Stimulated activated CD8-positive, alpha-beta memory T cell treated with anti-CD3 and anti-CD28 coated beads, Interleukin-2, amount 100 ng/mL, for 1 hour (primary cell): ENCODE measurements around the gene SLC16A10.
"Not testable (repeated sequence)": the region's sequence is repeated elsewhere in the genome, so short reads cannot be mapped to it uniquely, and the experiment has no call there.

ENCODE experiments used
- DNase-seq, 2 donors: peaks; one replicate each; pipeline ENCODE4 v3.0.0-alpha.2; 2020; ENCODE audit warnings: low read depth in 2 of 2

Gene SLC16A10

DNA sequence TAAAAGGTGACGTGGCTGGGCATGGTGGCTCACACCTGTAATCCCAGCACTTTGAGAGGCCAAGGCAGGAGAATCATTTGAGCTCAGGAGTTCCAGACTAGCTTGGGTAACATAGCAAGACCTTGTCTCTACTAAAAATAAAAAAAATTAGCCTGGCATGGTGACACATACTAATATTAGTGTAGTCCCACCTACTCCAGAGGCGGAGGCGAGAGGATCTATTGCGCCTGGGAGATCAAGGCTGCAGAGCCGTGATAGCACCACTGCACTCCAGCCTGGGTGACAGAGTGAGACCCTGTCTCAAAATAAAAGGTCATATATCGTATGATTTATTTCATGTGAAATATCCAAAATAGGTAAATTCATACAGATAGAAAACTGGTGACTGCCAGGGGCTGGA lies 132.5 kb downstream of the SLC16A10 start:
- no peak for DNase-seq

DNA sequence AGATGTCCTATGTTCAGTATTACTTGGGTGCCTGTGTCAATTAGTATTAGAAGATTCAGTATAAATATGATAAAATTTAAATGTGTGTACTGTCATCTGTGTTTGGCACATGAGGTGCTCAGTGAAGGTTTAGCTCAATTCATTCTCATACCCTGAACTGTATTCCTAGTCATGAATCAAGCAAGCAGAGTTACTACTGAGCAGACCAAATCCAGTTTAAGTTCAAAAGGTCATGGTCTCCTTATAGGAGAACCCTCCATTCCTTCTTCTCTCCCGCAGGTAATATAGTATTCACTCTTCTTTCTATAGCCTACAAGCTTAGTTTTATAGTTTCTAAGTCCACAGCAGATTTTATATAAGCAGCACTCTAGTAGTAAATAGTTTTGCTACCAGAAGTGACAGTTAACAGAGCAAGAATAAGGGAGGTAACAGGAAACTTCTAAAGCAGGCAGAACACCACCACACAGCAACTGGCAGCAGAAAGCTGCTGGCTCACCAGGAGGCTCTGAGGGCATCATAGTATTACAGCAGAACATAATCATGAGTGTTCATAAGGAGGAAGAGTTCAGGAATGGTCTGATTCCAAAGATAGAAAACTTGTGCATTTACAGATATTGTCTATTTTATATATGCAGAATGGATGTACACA lies 133.2 kb downstream of the SLC16A10 start:
- DNase-seq, result no peak

DNA sequence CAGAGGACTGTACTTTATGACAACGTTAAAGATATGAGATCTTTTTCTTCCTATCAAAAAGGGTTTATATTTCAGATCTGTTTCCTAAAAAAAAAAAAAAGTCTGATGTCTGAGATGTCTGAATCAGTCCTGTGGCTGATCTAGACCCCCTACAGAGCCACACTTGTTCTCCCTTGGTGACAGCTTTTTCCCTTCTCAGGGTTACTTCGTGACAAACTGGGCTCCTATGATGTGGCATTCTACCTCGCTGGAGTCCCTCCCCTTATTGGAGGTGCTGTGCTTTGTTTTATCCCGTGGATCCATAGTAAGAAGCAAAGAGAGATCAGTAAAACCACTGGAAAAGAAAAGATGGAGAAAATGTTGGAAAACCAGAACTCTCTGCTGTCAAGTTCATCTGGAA lies 134.5 kb downstream of the SLC16A10 start:
- DNase-seq, result no peak

DNA sequence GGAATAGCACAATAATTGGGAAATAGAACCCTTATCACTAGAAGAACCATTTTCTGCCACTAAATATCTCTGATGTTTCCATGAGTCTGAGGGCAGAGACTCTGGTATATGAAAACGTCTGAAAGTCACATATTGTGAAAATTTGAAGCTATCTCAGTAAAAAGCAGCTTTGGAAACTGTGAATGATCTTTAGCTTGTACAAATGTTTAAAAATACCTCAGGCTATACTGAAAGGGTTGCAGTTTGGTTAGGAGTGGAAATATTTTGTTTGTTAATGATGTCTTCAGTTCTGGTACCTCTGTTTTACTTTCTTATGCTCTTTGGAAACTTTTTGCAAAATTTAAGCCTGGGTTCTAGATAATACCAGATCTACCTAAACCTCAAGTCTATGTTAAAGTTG lies 135.0 kb downstream of the SLC16A10 start:
- DNase-seq, result no peak

DNA sequence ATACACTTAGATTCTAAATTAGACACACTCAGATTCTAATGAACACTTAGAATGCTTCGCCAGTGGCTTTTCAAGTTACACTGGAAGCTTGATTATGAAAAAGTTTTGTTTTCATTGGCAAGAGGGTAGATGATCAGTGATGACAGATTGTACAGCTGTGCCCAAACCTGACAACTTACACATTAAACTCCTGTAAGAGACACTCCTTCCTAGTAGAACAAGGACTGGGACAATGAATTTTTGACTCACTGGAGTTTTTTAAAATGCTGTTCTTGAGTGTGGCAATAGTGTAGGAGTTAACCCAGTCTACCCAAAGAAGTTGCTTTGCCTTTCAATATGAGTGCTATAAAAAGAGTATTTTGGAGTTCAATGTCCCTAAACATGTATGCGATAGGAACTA lies 140.8 kb downstream of the SLC16A10 start:
- no peak for DNase-seq

DNA sequence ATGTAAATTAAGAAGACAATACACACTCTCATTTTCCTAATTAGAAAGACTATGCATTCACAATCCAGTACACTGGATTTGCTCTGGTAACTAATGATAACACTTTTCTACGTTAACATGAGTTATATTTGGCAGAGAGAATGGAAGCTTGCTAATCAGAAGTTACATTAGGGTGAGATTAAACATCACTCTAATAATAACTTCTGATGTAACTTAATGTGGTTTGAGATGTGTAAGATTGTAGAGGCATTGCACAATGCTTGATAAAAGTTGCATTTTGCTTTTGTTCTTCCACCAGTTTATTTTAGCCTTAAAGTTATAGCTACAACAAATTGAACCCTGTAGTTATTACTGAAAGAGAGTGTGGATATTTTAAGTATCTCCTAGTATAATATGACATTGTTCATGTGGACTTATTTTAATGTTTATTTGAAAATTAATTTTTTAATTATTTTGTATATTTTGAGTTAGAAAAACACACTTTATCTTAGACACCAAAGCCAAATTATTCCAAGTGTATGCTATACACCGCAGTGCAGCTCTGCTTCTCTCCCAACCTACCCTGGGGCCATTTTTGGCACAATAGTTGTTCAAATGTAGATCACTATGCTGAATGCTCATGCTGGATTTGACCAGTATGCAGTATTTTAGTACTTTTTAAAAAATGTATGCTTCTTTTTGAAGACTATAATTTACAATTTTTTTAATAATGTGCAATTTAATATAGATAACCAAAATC lies 143.2 kb downstream of the SLC16A10 start:
- DNase-seq, result no peak

DNA sequence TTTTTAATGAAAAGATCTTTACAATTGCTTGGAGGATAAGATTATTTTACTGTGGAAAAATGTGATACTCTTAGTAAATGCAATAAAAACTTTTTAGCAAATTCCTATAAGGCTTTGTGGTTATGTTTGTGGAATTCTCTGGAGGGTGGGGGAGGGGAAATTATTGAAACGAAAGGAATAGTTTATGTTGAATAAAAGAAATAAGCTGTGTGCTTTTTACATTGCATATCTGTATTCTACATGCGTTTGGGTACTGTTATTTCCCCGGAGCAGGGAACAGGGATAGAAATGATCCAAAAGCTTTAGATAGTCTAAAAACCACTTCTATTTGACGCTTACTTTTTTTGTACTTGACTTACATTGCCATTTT lies 143.8 kb downstream of the SLC16A10 start:
- no peak for DNase-seq

DNA sequence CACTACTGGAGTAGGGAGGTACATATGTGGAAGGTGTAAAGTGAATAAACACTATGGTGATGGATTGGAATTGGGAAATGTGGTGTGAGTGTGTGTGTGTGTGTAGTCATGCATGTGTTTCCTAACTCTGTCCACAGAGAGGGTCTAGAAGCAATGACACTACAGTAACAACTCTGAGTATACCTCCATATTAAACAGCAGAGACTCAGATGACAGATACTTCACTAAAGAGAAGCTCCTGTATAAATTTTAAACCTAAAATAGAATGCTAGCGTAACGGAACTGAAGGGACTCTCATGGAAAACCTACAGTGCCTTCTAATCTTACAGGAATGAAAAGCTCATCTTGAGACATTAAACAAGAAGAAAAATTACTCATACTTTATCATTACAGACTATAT lies 150.5 kb downstream of the SLC16A10 start:
- no peak for DNase-seq

DNA sequence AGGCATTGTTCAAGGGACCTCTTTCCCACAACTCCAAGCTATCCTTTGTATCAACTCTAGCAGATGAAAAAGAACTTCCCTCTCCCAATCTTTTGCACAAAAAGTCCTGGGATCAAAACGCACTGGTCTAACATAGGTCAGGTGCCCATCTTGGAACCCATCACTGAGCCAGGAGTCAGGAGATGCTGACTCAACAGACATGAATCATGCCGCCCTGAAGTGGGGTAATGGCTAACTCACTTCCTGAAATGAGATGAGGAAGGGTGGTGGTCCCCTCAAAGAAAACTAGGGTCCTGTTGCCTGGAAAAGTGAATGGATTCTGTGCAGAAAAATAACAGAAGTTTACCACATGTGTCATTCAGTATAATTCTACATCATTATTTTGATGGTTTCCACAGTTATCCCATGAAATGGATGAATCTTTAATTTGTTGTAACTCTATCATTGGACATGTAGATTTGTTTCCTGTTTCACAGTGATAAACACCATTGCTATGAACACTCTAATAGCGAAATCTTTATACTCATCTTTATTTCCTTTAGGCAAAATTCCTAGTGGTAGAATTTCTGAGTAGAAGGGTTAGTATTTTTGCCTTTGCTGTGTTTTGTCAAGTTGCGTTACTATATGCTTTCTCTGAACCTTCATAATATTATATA lies 151.3 kb downstream of the SLC16A10 start:
- DNase-seq, result no peak

DNA sequence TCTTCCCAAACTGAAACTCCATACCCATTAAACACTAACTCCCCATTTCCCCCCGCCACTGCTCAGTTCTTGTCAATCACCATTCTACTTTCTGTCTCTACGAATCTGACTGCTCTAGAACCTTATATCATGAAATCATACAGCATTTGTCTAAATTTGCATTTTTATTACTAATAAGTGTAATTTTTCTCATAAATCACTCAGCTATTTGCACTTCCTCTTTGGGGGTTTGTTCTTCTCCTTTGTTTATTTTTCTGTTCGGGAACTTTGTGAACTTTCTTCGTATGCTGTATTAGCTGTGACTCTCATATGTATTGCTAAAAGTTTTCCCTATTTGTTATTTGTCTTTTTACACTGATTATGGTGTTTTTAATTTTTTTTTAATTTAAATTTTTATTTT lies 152.2 kb downstream of the SLC16A10 start:
- DNase-seq, result no peak

DNA sequence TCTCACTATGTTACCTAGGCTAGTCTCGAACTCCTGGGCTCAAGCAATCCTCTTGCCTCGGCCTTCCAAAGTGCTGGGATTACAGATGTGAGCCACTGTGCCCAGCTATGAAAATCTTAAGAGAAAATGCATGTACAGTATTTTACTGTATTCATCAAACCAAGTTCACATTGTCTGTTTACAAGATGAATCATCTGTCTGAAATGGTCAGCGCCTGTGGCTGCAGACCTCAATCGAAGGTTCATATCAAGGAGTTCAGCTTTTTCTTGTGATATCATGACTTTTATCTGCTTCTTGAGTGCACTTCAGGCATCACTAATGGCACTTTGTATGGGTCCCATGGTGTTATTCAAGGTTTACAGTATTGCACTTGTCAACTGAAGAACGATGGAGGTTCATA lies 155.1 kb downstream of the SLC16A10 start:
- no peak for DNase-seq

DNA sequence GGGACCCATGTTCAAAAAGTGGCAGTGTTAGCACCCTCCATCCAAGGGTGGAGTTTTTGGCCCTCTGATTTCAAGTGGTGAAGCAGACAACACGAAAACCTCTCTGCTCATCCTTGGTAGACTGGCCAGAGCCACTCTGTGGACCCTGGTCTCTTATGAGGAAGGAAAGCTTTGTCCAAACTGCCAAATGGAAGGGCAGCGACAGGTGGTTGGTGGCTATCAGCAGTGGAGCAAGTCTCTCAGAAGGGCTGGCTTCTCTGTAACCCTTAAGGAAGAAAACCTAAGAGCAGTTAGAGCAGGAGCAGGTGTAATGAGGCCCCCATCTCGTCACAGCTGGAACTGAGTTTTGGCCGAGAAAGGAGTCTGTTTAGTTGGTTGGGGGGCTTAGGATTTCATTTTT lies 155.8 kb downstream of the SLC16A10 start:
- no peak for DNase-seq

DNA sequence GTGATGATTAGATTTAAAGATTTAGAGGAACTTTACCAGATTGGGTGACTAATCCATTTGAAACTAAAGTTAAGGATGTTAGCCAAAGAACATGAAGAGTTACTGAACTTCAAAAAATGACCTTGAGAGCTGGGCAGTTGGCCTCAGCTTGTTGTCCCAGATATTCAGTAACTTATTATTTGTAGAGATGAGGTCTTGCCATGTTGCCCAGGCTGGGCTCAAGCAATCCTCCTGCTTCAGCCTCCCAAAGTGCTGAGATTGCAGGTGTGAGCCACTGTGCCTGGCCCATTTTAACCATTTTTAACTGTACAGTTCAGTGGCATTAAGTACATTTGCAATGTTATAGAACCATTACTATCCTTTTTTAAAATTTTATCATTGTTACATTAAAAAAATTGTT lies 161.5 kb downstream of the SLC16A10 start:
- no peak for DNase-seq

DNA sequence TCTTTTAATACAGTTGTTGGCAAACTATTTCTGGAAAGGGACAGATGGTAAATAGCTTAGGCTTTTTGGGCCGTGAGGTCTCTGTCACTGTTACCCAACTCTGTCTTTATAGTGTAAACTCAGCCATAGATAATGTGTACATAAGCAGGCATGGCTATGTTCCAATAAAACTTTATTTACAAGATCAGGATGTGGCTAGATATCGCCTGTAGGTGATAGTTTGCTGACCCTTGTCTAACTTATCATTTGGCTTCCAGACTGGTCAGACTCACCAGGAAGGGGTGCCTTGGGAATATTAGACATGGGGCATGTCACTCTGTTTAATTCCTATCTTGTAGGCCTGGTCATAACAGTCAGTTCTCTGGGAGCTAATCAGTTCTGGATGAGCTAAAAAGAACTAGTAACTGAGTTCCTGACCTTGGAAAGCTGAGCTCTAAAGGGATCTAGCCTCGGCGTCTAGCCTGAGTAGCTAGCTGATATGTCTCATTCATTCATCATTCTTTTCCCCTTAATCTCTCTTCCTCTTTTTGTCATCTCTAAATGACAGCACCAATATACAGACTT lies 163.6 kb downstream of the SLC16A10 start:
- DNase-seq, result no peak

DNA sequence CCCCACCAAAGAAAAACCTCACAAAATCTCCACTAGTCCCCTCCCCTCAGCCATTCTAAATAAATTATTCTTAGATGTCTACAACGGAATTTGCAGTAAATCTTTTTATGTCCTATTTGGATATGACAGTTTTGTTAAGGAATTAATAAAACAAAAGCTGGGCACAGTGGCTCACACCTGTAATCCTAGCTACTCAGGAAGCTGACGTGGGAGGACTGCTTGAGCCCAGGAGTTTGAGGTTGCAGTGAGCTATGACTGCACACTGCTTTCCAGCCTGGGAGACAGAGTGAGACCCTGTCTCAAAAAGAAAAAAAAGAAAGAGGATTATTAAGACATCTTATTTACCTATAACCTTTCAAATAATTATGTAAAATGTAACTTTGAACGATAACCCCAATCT lies 165.4 kb downstream of the SLC16A10 start:
- DNase-seq, result no peak

DNA sequence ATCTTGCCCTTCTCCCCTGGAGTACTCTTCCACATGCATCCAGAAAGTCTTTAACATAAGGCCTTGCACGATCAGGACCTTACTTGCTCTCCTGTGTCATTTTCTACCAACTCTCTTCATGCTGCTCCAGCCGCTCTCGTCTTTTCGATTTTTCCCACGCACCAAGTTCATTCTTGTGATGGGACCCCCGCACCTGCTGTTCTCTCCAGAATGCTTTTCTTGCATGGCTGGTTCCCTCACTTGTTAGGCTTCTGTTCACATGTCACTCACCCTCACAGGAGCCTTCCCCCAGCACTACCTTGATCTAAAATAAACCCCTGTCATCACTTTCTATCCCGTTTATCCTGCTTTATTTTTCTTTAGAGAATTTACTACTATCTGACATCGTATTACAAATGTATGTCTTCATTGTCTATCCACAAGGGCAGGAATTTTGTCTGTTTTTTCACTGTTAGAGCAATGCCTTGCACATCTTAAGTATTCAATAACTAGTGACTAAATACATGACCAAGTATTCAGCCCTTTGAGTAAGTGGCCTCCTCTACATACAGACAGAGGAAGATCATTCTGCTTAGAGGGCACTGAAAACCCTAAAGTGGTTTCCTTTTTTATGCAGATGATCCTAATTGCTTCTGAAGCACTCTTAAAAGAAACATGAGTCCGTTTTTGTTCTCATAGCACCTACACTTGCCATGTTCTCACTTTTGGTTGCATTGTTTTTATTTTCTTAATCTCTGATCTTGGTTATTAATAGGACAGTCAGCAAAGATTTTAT lies 166.9 kb downstream of the SLC16A10 start:
- DNase-seq, result no peak

DNA sequence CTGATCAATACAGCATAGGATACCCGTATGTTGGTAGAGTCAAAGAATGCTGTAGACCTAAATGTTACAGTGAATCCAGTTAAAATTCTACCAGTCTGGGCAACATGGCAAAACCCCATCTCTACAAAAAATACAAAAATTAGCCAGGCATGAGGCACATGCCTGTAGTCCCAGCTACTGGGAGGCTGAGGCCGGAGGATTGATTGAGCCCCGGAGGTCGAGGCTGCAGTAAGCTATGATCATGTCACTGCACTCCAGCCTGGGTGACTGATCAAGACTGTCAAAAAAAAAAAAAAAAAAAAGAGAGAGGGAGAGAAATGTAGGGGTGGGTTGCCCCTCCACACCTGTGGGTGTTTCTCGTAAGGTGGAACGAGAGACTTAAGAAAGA lies 167.5 kb downstream of the SLC16A10 start:
- DNase-seq, result no peak

DNA sequence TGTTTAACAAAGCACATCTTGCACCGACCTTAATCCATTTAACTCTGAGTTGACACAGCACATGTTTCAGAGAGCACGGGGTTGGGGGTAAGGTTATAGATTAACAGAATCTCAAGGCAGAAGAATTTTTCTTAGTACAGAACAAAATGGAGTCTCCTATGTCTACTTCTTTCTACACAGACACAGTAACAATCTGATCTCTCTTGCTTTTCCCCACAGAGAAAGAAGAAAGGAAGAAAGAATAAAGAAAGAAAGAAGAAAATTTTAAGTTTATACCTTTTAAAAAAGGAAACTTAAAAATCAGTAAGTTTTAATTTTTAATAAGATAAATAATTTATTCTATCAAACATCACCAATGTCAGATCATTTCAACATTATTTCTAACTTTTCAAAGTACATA lies 168.5 kb downstream of the SLC16A10 start:
- DNase-seq, result not testable (repeated sequence)

DNA sequence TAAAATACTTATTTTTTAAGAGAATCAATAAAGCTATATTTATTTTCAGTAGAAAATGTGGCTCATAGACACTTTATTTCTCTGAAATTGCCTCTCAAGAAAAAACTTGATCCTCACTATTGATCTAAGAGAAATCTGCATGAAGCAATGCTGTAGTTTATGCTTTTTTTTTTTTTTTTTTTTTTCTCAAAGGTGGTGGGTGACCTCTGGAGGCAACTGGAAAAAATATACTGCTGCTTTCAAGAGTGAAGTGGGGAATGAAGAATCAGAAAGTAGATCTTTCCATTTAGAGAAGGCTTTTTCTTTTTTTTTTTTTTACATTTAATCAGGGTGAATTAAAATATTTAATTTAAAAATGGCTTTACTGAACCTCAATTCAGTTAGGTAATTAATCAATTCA lies 169.3 kb downstream of the SLC16A10 start:
- DNase-seq, result no peak

DNA sequence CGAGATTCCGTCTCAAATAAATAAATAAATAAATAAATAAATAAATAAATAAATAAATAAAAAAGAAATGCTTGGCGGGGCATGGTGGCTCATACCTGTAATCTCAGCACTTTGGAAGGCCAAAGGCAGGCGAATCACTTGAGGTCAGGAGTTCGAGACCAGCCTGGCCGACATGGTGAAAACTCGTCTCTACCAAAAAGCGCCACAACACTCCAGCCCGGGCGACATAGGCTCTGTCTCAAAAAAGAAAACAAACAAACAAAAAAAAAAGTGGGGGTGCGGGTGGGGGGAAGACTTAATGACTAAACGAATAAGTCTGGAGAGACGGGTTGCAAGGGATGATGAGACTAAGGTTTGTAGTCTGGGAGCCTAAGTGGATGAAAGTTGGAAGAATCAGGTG lies 170.7 kb downstream of the SLC16A10 start:
- no peak for DNase-seq

DNA sequence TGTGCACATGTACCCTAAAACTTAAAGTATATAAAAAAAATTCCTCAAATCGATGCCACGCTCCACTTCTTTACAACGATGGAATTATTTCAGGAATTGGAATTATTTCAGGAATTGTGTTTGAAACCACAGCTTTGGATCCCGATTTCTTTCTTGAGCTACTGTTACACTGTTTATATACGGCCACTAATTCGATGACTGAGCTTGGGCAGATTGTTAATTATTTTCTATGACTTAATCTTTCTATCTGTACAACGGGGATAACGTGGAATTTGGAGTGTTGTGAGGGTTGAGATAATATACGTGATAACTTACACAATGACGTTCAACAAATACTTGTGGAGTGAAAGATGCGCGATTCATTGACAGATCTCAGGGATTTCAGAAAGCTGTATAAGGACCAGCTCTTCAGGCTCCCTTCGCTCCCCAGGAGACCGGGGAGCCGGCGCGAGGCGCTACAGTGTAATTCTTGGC lies 171.3 kb downstream of the SLC16A10 start:
- no peak for DNase-seq
